ENCODE results near the gene PCCA.

PCCA gene

DNA sequence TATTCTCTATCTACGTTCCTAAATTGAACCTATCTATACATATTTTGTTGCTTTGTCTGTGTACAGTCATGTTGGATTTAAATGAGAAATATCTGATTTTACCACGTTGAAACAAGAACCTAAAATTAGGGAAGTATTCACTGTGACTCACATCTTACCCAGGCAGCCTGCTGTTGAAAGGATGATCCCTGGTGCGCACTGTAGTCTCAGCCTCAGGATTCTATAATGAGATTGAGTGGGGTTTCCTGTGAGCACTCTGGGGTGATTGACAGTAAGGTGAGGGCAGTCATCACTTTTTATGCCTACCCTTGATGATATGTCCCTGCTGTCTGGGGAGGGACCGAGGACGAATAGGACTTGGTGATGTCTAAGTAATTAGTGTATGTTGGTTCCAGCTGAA lies 35.4 kb downstream of the PCCA start:
- Histone ChIP-seq H3K27ac (ENCODE audit: low read length) (no peak overlapping the region), H3K36me3 (ENCODE audit: control insufficient read depth in 1 of 2, insufficient read depth in 2 of 2, low read length in 2 of 2) (peaks cover 11 to 22% of the 10 kb centered on the region in 2 donors), H3K4me1 (ENCODE audit: control insufficient read depth in 1 of 2, insufficient read depth in 2 of 2, low read length in 2 of 2) (no peaks in the 10 kb centered on the region), H3K9me3 (ENCODE audit: control insufficient read depth in 1 of 2, low read length in 2 of 2) (peaks cover 7% of the 10 kb centered on the region in 2 donors), H3K4me3 (ENCODE audit: low read depth in 1 of 2, low read length in 2 of 2) (no peak overlapping the region), H3K27me3 (ENCODE audit: low read depth, low read length) (no peaks in the 10 kb centered on the region)

DNA sequence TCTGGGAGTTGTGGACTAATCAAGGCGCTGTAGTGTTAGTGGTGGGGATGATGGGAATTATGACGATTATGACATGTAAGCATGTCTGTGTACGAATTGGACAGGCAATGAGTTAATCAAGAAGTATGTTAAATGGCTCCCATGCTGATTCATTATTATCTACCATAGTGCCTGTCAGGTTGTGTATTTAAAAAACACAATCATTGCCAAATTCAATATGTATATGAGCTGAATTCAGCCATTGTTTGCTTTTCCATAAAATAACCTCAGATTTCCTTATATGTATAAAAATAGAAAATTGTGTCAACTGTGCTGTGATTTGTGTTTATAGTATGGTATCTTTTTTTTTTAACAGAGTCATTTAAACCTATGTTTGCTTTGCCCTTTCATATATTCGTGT lies 37.1 kb downstream of the PCCA start:
- peaks cover 7 to 14% of the 10 kb centered on the region in 2 donors for H3K36me3 ChIP-seq (ENCODE audit: control insufficient read depth in 1 of 2, insufficient read depth in 2 of 2, low read length in 2 of 2)
- H3K4me3 ChIP-seq (ENCODE audit: low read depth in 1 of 2, low read length in 2 of 2) = no peak overlapping the region
- no peaks in the 10 kb centered on the region for H3K27me3 ChIP-seq (ENCODE audit: low read depth, low read length)
- H3K27ac ChIP-seq (ENCODE audit: low read length) = no peak overlapping the region
- H3K9me3 ChIP-seq (ENCODE audit: control insufficient read depth in 1 of 2, low read length in 2 of 2) = peaks cover 7% of the 10 kb centered on the region in 2 donors
- H3K4me1 ChIP-seq (ENCODE audit: control insufficient read depth in 1 of 2, insufficient read depth in 2 of 2, low read length in 2 of 2) = peaks cover 0 to 6% of the 10 kb centered on the region in 2 donors

DNA sequence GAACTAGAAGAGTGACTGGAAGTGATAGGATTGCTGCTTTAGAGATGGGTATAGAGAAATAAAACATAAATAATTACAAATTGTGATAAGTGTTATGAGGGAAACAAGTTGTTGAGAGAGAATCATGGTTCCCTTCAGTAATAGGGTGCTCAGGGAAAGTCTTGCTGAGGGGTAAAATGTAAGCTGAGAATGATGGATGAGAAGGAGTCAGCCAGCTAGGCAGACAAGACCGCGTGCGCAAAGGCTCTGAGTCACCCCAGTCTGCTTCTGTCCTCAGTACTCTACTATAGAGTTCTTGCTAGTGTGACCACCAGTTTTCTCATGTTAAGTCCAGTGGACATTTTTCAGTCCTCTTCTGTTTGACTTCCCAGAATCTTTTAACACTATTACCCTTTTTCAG lies 39.5 kb downstream of the PCCA start:
- no peaks in the 10 kb centered on the region for H3K36me3 ChIP-seq (ENCODE audit: control insufficient read depth in 1 of 2, insufficient read depth in 2 of 2, low read length in 2 of 2)
- no peaks in the 10 kb centered on the region for H3K27me3 ChIP-seq (ENCODE audit: low read depth, low read length)

DNA sequence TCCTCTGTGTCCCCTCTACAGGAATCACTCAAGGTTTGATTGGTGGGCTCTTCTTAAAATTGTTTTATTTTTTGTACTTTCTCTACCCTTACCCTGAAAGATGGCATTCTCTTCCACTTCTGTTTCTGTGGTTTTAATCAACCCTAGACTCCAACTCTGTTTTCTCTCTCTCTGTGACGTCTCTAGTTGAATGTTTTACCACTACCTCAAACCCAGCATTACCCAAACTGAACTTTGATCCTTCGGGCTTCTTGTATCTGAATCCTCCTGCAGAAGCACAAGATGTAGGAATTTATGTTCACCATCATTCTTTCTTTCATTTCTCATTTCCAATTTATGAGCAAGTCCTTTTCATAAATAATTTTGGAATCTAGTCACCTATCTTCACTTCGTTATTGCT lies 39.9 kb downstream of the PCCA start:
- H3K27me3 ChIP-seq (ENCODE audit: low read depth, low read length) = no peaks in the 10 kb centered on the region
- no peak overlapping the region for H3K27ac ChIP-seq (ENCODE audit: low read length)
- H3K36me3 ChIP-seq (ENCODE audit: control insufficient read depth in 1 of 2, insufficient read depth in 2 of 2, low read length in 2 of 2) = no peaks in the 10 kb centered on the region
- H3K4me3 ChIP-seq (ENCODE audit: low read depth in 1 of 2, low read length in 2 of 2) = no peak overlapping the region
- peaks cover 0 to 6% of the 10 kb centered on the region in 2 donors for H3K4me1 ChIP-seq (ENCODE audit: control insufficient read depth in 1 of 2, insufficient read depth in 2 of 2, low read length in 2 of 2)
- H3K9me3 ChIP-seq (ENCODE audit: control insufficient read depth in 1 of 2, low read length in 2 of 2) = no peaks in the 10 kb centered on the region

More for the DNA sequence above, 39.5 kb downstream of the PCCA start:
- H3K4me1 ChIP-seq (ENCODE audit: control insufficient read depth in 1 of 2, insufficient read depth in 2 of 2, low read length in 2 of 2) = peaks cover 0 to 6% of the 10 kb centered on the region in 2 donors
- no peak overlapping the region for H3K27ac ChIP-seq (ENCODE audit: low read length)
- H3K9me3 ChIP-seq (ENCODE audit: control insufficient read depth in 1 of 2, low read length in 2 of 2) = no peaks in the 10 kb centered on the region
- H3K4me3 ChIP-seq (ENCODE audit: low read depth in 1 of 2, low read length in 2 of 2) = no peak overlapping the region

DNA sequence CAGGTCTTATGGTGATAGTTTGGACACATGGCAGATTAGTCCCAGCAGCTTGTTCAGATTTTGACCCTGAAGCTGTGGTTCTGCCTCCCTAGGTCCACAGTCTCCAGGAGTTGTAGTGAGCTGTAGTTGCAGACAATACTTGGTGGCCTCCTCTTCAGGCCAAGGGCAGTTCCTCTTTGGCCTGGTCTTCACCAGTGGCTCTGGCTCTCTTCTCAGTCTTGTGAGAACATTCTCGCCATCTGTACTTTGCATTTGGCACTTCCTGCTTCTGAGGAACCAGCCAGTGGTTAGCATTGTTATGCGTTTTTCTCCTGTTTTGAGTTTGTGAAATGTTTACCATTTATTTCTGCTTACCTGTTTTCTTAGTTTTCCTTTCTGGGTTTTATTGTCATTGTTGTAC lies 40.7 kb downstream of the PCCA start:
- H3K4me1 ChIP-seq (ENCODE audit: control insufficient read depth in 1 of 2, insufficient read depth in 2 of 2, low read length in 2 of 2) = peaks cover 0 to 6% of the 10 kb centered on the region in 2 donors
- H3K27ac ChIP-seq (ENCODE audit: low read length) = no peak overlapping the region
- no peaks in the 10 kb centered on the region for H3K36me3 ChIP-seq (ENCODE audit: control insufficient read depth in 1 of 2, insufficient read depth in 2 of 2, low read length in 2 of 2)
- H3K4me3 ChIP-seq (ENCODE audit: low read depth in 1 of 2, low read length in 2 of 2) = no peak overlapping the region
- H3K9me3 ChIP-seq (ENCODE audit: control insufficient read depth in 1 of 2, low read length in 2 of 2) = no peaks in the 10 kb centered on the region
- H3K27me3 ChIP-seq (ENCODE audit: low read depth, low read length) = no peaks in the 10 kb centered on the region

DNA sequence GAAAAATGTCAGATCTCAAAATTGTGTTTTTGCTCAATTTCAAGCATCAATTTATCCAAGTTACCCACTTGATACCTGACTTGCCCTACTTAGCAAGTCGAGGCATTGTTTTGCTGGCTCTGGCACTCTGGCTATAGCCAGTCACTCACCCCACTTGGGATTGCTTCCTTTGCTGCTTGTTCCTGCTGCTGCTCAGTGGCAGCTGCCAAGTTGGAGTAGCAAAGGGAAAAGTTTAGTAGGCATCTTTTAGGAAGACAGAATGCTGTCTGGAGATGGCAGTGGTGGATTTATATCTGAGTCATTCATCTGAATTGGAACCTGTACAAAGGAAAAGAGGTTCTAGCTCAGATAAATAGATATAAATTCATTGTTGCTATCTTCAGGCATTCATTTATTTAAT lies 41.2 kb downstream of the PCCA start:
- no peak overlapping the region for H3K27ac ChIP-seq (ENCODE audit: low read length)
- H3K27me3 ChIP-seq (ENCODE audit: low read depth, low read length) = no peaks in the 10 kb centered on the region
- no peaks in the 10 kb centered on the region for H3K9me3 ChIP-seq (ENCODE audit: control insufficient read depth in 1 of 2, low read length in 2 of 2)
- H3K36me3 ChIP-seq (ENCODE audit: control insufficient read depth in 1 of 2, insufficient read depth in 2 of 2, low read length in 2 of 2) = no peaks in the 10 kb centered on the region
- peaks cover 0 to 6% of the 10 kb centered on the region in 2 donors for H3K4me1 ChIP-seq (ENCODE audit: control insufficient read depth in 1 of 2, insufficient read depth in 2 of 2, low read length in 2 of 2)
- no peak overlapping the region for H3K4me3 ChIP-seq (ENCODE audit: low read depth in 1 of 2, low read length in 2 of 2)

DNA sequence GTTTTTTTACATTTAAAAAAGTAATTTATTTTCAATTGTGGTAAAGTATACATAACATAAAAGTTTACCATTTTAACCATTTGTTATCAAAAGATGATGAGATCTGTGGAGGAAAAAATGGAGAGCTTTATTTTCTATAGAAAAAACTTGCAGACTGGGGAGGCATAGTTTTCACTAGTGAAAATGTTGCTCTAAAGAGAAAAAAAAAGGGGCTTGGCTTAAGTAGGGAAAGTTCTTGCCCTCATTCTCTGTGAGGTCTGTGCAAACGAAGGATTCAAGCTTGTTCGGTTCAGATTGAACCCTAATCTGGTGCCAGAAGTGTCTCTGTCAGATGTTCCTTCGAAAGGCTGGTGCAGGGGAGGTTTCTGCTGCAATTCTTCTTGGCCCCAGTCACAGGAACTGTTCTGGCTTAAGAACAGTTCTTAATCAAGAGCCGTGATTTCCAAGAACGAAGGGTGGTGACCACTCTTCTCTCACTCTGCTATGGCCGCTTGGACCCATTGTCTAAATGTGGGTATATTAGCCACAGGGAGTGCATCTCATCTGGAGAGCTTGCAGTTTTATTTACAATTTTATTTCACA lies 42.1 kb downstream of the PCCA start:
- Histone ChIP-seq H3K4me3 (ENCODE audit: low read depth in 1 of 2, low read length in 2 of 2) (no peak overlapping the region), H3K9me3 (ENCODE audit: control insufficient read depth in 1 of 2, low read length in 2 of 2) (no peaks in the 10 kb centered on the region), H3K4me1 (ENCODE audit: control insufficient read depth in 1 of 2, insufficient read depth in 2 of 2, low read length in 2 of 2) (peaks cover 0 to 6% of the 10 kb centered on the region in 2 donors), H3K27ac (ENCODE audit: low read length) (no peak overlapping the region), H3K36me3 (ENCODE audit: control insufficient read depth in 1 of 2, insufficient read depth in 2 of 2, low read length in 2 of 2) (no peaks in the 10 kb centered on the region), H3K27me3 (ENCODE audit: low read depth, low read length) (no peaks in the 10 kb centered on the region)

DNA sequence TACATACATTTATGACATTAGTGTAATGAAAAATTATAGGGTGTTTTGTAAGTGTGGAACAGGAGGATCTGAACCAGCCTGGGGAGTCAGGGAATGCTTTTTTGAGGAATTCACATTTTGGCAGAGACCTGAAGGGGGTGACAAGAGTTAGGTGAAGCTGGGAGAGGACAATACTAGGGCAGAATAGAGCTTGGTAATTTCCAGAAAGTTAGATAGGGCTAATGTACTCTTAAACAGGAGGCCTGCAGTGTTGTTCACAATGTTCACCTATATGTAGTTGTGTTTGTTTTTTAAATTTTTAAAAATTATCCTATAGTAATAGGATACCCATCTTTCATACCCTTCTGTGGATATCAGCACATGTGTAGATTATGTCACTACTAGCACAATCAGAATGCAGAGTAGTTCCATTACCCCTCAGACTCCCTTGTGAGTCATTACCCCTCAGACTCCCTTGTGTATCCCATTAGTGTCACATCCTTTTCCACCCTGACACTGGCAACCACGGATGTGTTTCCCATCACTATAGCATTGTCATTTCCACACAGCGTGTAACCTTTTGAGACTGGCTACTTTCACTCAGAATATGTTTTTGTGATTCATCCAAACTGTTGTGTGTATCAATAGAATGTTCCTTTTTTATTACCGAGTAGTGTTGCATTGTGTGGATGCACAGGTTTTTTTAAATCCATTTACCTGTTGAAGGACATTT lies 43.1 kb downstream of the PCCA start:
- Histone ChIP-seq H3K36me3 (ENCODE audit: control insufficient read depth in 1 of 2, insufficient read depth in 2 of 2, low read length in 2 of 2) (no peaks in the 10 kb centered on the region), H3K9me3 (ENCODE audit: control insufficient read depth in 1 of 2, low read length in 2 of 2) (no peaks in the 10 kb centered on the region), H3K27ac (ENCODE audit: low read length) (no peak overlapping the region), H3K4me1 (ENCODE audit: control insufficient read depth in 1 of 2, insufficient read depth in 2 of 2, low read length in 2 of 2) (peaks cover 0 to 6% of the 10 kb centered on the region in 2 donors), H3K4me3 (ENCODE audit: low read depth in 1 of 2, low read length in 2 of 2) (no peak overlapping the region), H3K27me3 (ENCODE audit: low read depth, low read length) (no peaks in the 10 kb centered on the region)

DNA sequence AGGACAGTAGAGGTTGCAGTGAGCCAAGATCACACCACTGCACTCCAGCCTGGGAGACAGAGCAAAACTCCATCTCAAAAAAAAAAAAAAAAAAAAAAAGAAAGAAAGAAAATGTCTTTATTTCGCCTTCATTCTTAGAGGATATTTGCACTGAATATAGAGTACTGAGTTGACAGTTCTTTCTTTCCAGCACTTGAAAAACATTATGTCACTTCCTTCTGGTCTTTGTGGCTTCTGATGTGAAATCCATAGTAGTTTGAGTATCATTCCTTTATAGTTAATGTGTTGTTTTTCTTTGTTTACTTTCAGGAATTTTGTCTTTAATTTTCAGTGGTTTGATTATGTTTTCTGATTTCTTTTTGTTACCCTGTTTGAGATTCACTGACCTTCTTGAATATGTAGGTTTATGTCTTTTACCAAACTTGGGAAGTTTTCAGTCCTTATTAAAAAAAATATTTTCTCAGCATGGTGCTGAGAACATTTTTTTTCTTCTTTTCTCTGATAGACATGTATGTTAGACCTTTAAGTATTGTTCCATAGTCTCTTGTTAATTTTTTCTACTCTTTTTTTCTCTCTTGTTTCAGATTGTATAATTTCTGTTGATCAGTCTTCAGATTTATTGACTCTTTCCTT lies 50.1 kb downstream of the PCCA start:
- no peaks in the 10 kb centered on the region for H3K9me3 ChIP-seq (ENCODE audit: control insufficient read depth in 1 of 2, low read length in 2 of 2)
- H3K36me3 ChIP-seq (ENCODE audit: control insufficient read depth in 1 of 2, insufficient read depth in 2 of 2, low read length in 2 of 2) = peaks cover 0 to 4% of the 10 kb centered on the region in 2 donors
- H3K4me3 ChIP-seq (ENCODE audit: low read depth in 1 of 2, low read length in 2 of 2) = no peak overlapping the region
- no peak overlapping the region for H3K27ac ChIP-seq (ENCODE audit: low read length)
- H3K4me1 ChIP-seq (ENCODE audit: control insufficient read depth in 1 of 2, insufficient read depth in 2 of 2, low read length in 2 of 2) = no peaks in the 10 kb centered on the region
- H3K27me3 ChIP-seq (ENCODE audit: low read depth, low read length) = no peaks in the 10 kb centered on the region

DNA sequence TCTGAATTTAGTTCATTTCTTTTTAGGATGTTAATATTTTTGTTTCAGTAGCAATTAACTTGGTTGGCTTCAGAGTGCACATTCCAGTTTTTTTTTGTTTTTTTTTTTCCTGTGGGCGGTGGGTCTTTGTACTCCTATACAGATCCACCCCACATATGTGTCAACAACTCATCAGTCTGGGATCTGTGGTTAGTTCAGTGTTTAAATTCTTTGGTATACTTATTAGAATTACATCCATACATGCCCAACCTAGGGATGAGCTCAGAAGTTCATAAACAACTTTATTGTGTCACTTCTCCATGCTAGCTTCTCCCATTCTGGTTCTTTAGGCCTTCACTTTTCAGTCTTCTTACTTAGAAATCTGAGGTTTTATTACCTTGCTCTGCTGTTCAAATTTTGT lies 50.9 kb downstream of the PCCA start:
- Histone ChIP-seq H3K9me3 (ENCODE audit: control insufficient read depth in 1 of 2, low read length in 2 of 2) (no peaks in the 10 kb centered on the region), H3K36me3 (ENCODE audit: control insufficient read depth in 1 of 2, insufficient read depth in 2 of 2, low read length in 2 of 2) (peaks cover 2 to 4% of the 10 kb centered on the region in 2 donors), H3K4me3 (ENCODE audit: low read depth in 1 of 2, low read length in 2 of 2) (no peak overlapping the region), H3K27ac (ENCODE audit: low read length) (no peak overlapping the region), H3K4me1 (ENCODE audit: control insufficient read depth in 1 of 2, insufficient read depth in 2 of 2, low read length in 2 of 2) (no peaks in the 10 kb centered on the region), H3K27me3 (ENCODE audit: low read depth, low read length) (no peaks in the 10 kb centered on the region)

DNA sequence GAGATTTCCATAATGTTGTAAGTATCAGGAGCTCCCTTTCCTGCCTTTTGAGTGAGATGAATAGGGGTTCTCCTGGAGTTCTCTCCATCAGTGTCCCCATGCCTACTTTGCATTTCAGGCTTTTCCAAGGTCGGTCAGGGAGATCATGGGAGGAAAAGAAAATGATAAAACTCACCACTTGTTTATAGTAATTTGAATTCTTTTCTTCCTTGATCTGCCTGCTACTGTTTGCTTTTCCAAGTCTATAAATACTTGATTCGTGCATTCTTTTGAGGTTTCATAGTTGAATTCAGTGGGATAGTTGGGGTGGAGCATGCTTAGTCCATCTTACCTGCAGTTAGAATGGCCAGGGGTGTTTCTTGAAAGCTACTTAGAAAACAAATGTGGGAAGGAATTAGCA lies 51.5 kb downstream of the PCCA start:
- Histone ChIP-seq H3K27ac (ENCODE audit: low read length) (no peak overlapping the region), H3K4me1 (ENCODE audit: control insufficient read depth in 1 of 2, insufficient read depth in 2 of 2, low read length in 2 of 2) (no peaks in the 10 kb centered on the region), H3K36me3 (ENCODE audit: control insufficient read depth in 1 of 2, insufficient read depth in 2 of 2, low read length in 2 of 2) (peaks cover 5 to 9% of the 10 kb centered on the region in 2 donors), H3K9me3 (ENCODE audit: control insufficient read depth in 1 of 2, low read length in 2 of 2) (no peaks in the 10 kb centered on the region), H3K27me3 (ENCODE audit: low read depth, low read length) (no peaks in the 10 kb centered on the region), H3K4me3 (ENCODE audit: low read depth in 1 of 2, low read length in 2 of 2) (no peak overlapping the region)

All from muscle layer of duodenum (tissue), 2 donors.